GM18861 (cell line): Measurements from ENCODE around the gene CSTF2T.

Experiments
- ATAC-seq: cut with Tn5 transposase; IDR thresholded peaks from one replicate; pipeline ENCODE4 v1.9.1; 2021; ENCODE audit not compliant: unreplicated experiment

The CSTF2T gene

DNA sequence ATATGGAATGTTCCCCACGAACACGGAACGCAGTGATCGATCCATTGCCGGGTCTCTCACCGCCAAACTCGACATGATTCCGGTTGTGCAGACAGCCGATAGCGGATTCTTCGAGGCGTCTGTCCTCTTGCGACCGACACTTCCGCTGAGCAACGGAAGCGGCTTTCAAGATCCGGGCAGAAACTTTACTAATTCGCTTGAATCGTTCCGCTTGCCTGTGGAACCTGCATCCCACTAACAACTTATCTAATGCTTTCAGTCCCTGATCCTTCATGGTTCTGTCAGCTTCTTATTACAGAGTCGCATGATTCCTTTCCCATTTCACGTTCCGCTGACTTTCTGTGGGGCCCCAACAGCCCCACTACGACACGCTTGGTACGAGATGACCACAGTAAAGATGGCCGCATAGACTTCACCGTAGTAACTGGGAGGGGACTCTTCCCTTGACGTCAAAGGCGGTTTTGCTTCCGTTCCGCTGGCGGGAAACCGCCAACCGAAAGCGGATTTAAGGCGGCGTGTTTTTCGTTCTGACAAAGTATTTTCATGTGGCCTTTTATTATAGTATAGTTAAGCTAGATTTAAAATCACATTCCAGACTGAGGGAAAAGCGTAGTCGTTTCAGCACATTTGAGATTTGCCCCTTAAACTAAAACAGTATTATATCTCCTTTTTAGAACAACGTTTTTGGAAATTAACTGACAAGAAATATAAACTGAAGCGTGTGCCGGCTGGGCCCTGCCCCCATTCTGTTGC lies at the start of gene CSTF2T:
CSTF2T (minus strand) TSS at position 121 of the 753 bp plus-strand sequence; CDS start at position 75, 46 bp downstream.
- ATAC-seq, result peak; percentile 92

- ATAC-seq, result no peak
Observed at GRCh38 chr10:51748959-51749358, 49.6 kb upstream of the CSTF2T start.

DNA sequence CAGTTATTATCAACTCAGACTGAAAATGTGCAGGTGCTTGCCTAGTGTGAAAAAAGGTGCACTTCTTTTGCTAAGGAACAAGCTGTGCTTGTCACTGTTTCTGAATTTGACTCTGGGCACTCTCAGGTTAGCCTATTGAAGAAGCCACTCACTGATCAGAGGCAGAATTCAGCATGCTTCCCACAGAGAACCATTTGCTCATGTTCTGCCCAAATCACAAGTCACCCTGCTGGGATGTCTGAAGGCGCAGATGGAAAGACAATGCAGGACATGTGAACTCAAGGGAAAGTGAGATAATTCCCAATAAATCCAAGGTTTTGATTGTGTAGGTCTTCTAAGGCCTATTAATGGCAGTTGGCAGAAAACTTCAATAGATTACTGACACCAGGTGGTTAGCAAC lies 47.8 kb upstream of the CSTF2T start:
- no peak for ATAC-seq

- ATAC-seq, result no peak
Observed at GRCh38 chr10:51745397-51745796, 46.0 kb upstream of the CSTF2T start.

DNA sequence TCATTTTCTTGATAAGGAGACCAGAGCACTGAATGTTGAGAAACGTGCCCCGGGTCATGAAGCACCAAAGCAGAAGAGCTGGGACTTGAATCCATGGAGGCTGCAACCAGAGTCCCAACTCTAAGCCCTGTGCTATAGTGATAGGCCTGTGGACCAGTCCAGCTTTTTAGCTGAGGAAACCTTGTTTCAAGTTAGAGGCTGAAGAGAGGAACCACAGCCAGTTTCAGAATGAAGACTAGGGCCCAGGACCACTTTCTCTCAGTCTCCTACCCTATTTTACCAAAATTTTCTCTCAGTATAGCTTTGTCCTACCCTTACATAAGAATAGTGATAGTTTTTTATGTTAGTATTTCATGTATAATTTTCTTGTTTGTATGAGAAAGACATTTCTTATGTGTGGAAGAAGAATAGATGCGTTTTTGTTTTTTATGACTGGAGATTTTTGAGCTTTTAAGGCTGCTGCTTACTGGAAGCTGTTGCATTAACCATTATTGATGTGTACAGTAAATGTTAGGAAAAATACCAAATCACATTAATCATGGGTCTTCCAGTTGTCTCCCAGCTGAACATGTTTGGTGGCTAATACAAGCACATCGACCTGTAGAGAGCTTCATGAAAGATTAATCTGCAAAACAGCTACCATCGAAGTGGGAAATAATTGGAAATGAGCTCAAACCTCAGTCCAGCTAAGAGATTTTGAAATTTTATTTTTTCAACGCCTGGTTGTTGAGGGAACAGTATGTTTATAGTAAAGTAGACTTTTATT lies 45.0 kb upstream of the CSTF2T start:
- no peak for ATAC-seq

GRCh38 chr10:51743146-51743545 lies 43.8 kb upstream of the CSTF2T start:
- ATAC-seq, result peak; percentile 96

GRCh38 chr10:51733057-51733456 lies 33.7 kb upstream of the CSTF2T start:
- ATAC-seq, result no peak

GRCh38 chr10:51729822-51730555 lies 30.6 kb upstream of the CSTF2T start:
- ATAC-seq, result no peak

GRCh38 chr10:51724038-51724437 lies 24.6 kb upstream of the CSTF2T start:
- no peak for ATAC-seq

GRCh38 chr10:51718804-51719291 lies 19.5 kb upstream of the CSTF2T start:
- no peak for ATAC-seq

- no peak for ATAC-seq
Observed at GRCh38 chr10:51716981-51717380, 17.6 kb upstream of the CSTF2T start.

GRCh38 chr10:51711519-51711891 lies 12.1 kb upstream of the CSTF2T start:
- no peak for ATAC-seq

GRCh38 chr10:51709324-51709972 lies 10.1 kb upstream of the CSTF2T start:
- no peak for ATAC-seq

GRCh38 chr10:51708609-51709008 lies 9.2 kb upstream of the CSTF2T start:
- no peak for ATAC-seq

DNA sequence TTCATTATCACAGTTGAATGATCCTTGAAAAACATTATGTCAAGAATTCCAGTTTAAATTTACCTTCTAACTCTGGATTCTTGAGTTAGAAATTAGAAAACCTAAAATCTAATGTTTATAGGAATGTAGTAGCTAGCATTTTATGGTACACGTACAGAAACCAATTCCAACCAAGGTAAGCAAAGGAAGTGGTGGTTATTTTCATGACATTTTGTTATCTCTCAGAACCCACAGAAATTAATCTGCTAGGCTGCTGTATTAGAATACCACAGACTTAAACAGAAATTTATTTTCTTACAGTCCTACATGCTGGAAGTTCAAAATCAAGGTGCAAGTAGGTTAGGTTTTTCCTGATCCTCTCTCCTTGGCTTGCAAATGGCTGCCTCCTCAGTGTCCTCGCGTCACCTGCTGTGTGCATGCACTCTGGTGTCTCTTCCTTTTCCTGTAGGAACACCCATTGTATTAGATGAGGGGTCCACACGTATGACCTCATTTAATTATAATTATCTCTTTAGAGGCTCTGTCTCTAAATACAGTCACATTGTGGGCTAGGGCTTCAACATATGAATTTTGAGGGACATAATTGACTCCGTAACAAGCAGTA lies 8.5 kb upstream of the CSTF2T start:
- no peak for ATAC-seq

DNA sequence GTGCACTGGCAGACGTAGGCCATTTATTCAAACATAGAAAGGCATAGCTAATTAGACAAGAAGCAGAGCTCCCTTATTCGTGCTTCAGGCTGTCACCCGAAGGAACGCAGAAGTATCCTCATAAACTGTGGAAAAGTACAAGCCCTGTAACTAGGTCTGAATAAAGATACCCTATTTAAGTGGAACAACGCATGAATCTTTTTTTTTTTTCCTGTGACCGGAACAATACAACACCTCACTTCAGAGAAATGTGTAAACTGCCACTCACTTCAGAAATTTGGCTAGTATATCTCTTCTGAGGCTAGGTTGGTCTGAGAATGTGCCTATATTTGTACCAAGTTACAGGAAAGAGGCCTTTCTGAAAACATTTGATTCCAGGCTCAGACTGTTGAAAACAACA lies 8.0 kb upstream of the CSTF2T start:
- ATAC-seq, result no peak

GRCh38 chr10:51706225-51706624 lies 6.8 kb upstream of the CSTF2T start:
- ATAC-seq, result no peak

GRCh38 chr10:51705774-51706173 lies 6.4 kb upstream of the CSTF2T start:
- no peak for ATAC-seq

GRCh38 chr10:51700228-51700817 lies 928 bp upstream of the CSTF2T start:
- no peak for ATAC-seq

GRCh38 chr10:51699145-51699474 lies 285 bp downstream of the CSTF2T start:
- ATAC-seq, result peak; percentile 17
